Measurements from ENCODE around the gene INPP5J.
"Not testable (repeated sequence)": the region's sequence is repeated elsewhere in the genome, so short reads cannot be mapped to it uniquely, and the experiment has no call there.

INPP5J gene, protein sequence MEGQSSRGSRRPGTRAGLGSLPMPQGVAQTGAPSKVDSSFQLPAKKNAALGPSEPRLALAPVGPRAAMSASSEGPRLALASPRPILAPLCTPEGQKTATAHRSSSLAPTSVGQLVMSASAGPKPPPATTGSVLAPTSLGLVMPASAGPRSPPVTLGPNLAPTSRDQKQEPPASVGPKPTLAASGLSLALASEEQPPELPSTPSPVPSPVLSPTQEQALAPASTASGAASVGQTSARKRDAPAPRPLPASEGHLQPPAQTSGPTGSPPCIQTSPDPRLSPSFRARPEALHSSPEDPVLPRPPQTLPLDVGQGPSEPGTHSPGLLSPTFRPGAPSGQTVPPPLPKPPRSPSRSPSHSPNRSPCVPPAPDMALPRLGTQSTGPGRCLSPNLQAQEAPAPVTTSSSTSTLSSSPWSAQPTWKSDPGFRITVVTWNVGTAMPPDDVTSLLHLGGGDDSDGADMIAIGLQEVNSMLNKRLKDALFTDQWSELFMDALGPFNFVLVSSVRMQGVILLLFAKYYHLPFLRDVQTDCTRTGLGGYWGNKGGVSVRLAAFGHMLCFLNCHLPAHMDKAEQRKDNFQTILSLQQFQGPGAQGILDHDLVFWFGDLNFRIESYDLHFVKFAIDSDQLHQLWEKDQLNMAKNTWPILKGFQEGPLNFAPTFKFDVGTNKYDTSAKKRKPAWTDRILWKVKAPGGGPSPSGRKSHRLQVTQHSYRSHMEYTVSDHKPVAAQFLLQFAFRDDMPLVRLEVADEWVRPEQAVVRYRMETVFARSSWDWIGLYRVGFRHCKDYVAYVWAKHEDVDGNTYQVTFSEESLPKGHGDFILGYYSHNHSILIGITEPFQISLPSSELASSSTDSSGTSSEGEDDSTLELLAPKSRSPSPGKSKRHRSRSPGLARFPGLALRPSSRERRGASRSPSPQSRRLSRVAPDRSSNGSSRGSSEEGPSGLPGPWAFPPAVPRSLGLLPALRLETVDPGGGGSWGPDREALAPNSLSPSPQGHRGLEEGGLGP

DNA sequence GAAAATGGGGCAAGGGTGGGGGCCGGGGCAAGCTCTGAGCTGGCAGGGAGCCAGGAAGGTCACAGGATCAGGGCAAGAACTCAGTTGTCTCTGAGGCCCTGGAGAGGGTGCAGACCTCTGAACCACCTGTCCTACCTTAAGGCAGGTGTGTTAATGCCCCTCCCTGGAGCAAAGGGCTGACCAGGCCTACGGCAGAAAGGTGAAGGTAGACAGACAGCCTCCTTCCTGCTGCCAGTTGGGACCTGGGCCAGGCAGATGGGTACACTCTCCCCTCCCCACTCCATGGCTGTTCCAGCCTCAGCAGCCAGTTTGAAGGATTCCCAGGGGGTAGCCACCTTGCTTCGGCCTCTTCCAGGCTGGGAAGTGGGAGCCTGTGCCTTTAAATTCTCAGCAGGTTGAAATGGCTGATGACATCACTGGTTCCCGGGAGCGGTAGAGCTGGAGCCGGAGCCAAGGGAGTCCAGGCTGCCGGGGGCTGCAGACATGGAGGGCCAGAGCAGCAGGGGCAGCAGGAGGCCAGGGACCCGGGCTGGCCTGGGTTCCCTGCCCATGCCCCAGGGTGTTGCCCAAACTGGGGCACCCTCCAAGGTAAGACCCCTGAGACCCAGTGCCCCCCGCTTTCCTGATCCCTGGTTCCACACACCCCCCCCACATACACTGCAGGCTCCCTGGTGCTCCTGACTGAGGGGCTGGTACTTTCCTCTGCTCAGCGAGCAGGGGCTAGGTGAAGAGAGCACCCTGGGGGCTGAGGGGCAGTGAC is at the start of gene INPP5J:
TSS of gene INPP5J (plus strand) at position 435 of the 760 bp plus-strand sequence. CDS start at position 484, 49 bp downstream.
- DNase-seq (ENCODE audit: low read depth): no peak
- H3K4me3 ChIP-seq (ENCODE audit: low read depth, low read length): no peak within 1 kb of the TSS
- TF ChIP-seq, protein P1, sequence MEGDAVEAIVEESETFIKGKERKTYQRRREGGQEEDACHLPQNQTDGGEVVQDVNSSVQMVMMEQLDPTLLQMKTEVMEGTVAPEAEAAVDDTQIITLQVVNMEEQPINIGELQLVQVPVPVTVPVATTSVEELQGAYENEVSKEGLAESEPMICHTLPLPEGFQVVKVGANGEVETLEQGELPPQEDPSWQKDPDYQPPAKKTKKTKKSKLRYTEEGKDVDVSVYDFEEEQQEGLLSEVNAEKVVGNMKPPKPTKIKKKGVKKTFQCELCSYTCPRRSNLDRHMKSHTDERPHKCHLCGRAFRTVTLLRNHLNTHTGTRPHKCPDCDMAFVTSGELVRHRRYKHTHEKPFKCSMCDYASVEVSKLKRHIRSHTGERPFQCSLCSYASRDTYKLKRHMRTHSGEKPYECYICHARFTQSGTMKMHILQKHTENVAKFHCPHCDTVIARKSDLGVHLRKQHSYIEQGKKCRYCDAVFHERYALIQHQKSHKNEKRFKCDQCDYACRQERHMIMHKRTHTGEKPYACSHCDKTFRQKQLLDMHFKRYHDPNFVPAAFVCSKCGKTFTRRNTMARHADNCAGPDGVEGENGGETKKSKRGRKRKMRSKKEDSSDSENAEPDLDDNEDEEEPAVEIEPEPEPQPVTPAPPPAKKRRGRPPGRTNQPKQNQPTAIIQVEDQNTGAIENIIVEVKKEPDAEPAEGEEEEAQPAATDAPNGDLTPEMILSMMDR (IDR thresholded peaks at IDR 0.05; ENCODE audit: insufficient read depth, low read depth, low read length, missing control alignments): no peak

- not testable (repeated sequence) for DNase-seq (ENCODE audit: low read depth); H3K4me3 ChIP-seq (ENCODE audit: low read depth, low read length)
Measured at GRCh38 chr22:31073125-31073524, 49.6 kb upstream of the INPP5J start.

DNA sequence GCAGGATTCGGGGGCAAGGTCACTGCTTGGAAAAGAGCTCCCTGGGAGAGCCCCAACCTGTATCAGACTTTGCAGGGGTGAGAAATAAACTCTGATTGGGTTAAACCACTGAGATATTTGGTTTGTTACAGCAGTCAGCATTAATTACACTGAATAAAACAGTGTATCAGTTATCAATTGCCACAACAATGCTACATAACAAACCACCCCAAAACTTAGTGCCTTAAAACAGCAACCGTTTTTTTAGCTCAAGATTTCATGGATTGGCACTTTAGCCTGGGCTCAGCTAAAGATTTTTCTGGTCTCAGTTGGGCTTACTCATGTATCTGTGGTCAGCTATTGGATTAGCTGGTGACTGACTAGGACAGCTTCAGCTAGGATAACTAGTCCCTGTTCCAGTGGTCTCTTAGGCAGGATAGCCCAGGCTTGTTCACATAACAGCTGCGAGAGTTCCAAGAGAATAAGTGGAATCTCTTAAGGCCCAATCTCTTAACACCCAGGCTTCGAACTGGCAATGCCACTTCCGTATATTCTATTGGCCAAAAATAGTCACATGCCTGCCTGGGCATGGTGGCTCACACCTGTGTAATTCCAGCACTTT is 49.1 kb upstream of the INPP5J start:
- not testable (repeated sequence) for H3K4me3 ChIP-seq (ENCODE audit: low read depth, low read length); DNase-seq (ENCODE audit: low read depth)

GRCh38 chr22:31075961-31076360 is 46.8 kb upstream of the INPP5J start:
- no peak for DNase-seq (ENCODE audit: low read depth)
- H3K4me3 ChIP-seq (ENCODE audit: low read depth, low read length): no peak overlapping the region

DNA sequence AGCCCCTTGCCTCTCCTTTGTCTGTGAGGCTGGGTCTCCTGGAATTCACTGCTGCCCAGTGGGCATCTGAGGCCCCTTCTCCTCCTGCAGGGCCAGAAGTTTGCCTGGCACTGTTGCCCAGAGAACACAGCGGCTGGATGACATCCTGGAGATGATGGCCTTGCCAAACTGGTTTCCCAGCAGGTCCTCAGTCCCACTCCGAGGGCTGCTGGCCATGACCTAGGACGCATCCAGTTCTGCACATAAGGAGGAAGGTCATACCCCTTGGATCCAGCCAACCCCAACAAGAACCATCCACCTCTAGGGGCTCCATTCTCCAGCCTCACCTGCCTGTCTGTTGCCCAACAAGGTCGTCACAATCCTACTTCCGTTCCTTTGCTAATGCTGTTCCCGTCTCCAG is 45.1 kb upstream of the INPP5J start:
- TF ChIP-seq, protein P1 (IDR thresholded peaks at IDR 0.05; ENCODE audit: insufficient read depth, low read depth, low read length, missing control alignments): no peak
- H3K4me3 ChIP-seq (ENCODE audit: low read depth, low read length): no peak overlapping the region
- no peak for DNase-seq (ENCODE audit: low read depth)

More at GRCh38 chr22:31075961-31076360, 46.8 kb upstream of the INPP5J start:
- TF ChIP-seq, protein P1 (IDR thresholded peaks at IDR 0.05; ENCODE audit: insufficient read depth, low read depth, low read length, missing control alignments): no peak

DNA sequence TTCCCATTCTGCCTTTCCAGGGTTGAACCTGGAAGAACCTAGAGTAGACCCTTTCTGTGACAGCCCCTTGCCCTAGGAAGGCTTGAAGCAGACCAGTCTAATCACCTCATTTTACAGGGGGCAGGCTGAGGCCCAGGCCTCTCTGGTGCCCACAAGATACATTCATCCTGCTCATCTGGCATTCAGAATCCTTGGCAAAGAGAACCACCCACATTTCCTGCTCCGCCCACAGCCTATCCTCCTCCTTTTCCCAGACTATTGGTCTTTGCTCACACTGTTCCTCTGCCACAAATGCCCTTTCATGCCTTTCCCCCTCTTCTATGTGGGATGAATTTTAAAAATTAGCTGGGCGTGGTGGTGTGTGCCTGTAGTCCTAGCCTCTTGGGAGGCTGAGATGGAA is 44.4 kb upstream of the INPP5J start:
- DNase-seq (ENCODE audit: low read depth); H3K4me3 ChIP-seq (ENCODE audit: low read depth, low read length): not testable (repeated sequence)

GRCh38 chr22:31079095-31079642 is 43.6 kb upstream of the INPP5J start:
- TF ChIP-seq, protein P1 (IDR thresholded peaks at IDR 0.05; ENCODE audit: insufficient read depth, low read depth, low read length, missing control alignments): no peak
- no peak for DNase-seq (ENCODE audit: low read depth)
- no peak overlapping the region for H3K4me3 ChIP-seq (ENCODE audit: low read depth, low read length)
